ENCODE results near the gene CDC37L1. TPM values are rescaled to one million over a fixed set of nuclear protein-coding genes. Genes with fewer than 3 reads are reported as not detected.

CDC37L1 gene
- total RNA-seq, 2 donors from 2014 or later, result 7.9 to 9.9 TPM

DNA sequence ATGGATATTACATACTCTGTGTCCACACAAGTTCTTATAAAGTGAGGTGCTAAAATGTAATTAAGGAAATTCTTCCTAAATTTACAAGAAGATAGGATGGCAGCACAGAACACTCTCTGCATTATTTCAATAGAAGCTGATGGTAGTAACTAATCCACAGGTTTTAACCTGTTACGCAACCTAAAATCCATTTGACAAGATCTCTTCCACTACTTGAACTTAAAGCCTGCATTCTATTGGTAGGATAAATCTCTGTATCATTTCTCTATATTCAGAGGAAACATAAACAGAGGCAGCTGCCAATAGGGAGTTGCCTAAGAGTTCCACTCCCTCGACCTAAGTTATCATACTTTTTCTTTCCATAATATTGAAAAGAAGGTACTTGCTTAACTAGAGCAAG, 21.6 kb downstream of the CDC37L1 start:
- no peak for TF ChIP-seq POLR2A (IDR thresholded peaks at IDR 0.05)
- TF ChIP-seq, protein P1, sequence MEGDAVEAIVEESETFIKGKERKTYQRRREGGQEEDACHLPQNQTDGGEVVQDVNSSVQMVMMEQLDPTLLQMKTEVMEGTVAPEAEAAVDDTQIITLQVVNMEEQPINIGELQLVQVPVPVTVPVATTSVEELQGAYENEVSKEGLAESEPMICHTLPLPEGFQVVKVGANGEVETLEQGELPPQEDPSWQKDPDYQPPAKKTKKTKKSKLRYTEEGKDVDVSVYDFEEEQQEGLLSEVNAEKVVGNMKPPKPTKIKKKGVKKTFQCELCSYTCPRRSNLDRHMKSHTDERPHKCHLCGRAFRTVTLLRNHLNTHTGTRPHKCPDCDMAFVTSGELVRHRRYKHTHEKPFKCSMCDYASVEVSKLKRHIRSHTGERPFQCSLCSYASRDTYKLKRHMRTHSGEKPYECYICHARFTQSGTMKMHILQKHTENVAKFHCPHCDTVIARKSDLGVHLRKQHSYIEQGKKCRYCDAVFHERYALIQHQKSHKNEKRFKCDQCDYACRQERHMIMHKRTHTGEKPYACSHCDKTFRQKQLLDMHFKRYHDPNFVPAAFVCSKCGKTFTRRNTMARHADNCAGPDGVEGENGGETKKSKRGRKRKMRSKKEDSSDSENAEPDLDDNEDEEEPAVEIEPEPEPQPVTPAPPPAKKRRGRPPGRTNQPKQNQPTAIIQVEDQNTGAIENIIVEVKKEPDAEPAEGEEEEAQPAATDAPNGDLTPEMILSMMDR (IDR thresholded peaks at IDR 0.05), result no peak
- WGBS, 2 donors, result 66 to 75% methylated on average over 2 of the region's 2 CpGs
- Histone ChIP-seq H3K4me1 (peaks cover 8% of the 10 kb centered on the region), H3K27me3 (no peaks in the 10 kb centered on the region), H3K36me3 (replicated peaks in 1 of 2; ENCODE audit: insufficient read depth in 1 of 2, low read depth in 2 of 2) (peaks cover 0 to 10% of the 10 kb centered on the region in 2 donors), H3K9me3 (no peaks in the 10 kb centered on the region), H3K4me3 (no peak overlapping the region), H3K27ac (no peak overlapping the region)
- intact Hi-C loops (cut with DNase I), result no loop called here
- DNase-seq (no peak), ATAC-seq (no peak)

DNA sequence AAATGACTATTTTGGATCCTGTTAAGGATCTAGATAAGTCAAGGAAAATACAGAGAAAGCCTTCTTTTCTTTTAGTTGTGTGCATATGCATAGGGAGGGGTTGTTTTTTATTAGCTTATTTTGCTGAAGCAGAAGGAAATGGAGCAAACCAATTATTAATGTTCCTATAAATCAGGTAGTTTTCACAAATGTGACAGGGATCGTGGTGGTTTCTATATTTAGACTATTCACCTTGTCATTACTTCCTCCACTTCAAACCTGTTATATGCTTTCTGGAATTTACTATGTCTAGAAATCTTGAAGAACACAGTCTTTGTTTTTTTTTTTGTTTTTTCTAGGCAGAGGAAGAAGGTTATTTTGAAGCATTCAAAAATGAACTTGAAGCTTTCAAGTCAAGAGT, 22.2 kb downstream of the CDC37L1 start:
- TF ChIP-seq, protein P1 (IDR thresholded peaks at IDR 0.05), result no peak
- no peak for TF ChIP-seq POLR2A (IDR thresholded peaks at IDR 0.05)

DNA sequence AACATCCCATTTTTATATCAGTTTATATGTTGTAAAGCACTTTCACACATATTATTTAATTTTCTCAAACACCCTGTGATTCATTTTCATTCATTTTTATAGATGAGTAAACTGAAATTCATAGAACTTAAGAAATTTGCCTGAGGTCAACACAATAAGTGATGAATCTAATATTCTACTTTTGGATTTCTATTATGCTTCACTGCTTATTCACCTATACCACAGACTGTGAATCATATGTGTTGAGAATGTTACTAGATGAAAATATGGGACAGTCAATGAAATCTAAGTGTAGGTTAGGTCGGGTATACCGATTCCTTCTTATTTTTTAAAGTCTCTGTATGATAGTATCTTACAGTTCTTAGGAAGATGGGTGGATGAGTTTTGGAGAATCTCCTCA, 24.8 kb downstream of the CDC37L1 start:
- DNase-seq (no peak), ATAC-seq (no peak)
- Histone ChIP-seq H3K4me1 (peaks cover 5% of the 10 kb centered on the region), H3K36me3 (replicated peaks in 1 of 2; ENCODE audit: insufficient read depth in 1 of 2, low read depth in 2 of 2) (peaks cover 0 to 9% of the 10 kb centered on the region in 2 donors), H3K9me3 (no peaks in the 10 kb centered on the region), H3K27me3 (no peaks in the 10 kb centered on the region), H3K27ac (no peak overlapping the region), H3K4me3 (no peak overlapping the region)
- no peak for TF ChIP-seq POLR2A (IDR thresholded peaks at IDR 0.05)
- TF ChIP-seq, protein P1 (IDR thresholded peaks at IDR 0.05), result no peak
- intact Hi-C loops (cut with DNase I), result no loop called here
- 90 to 98% methylated on average over 2 of the region's 2 CpGs for WGBS, 2 donors

More for the DNA sequence above, 22.2 kb downstream of the CDC37L1 start:
- H3K4me1 ChIP-seq, result peaks cover 5% of the 10 kb centered on the region
- H3K27ac ChIP-seq, result no peak overlapping the region
- intact Hi-C loops (cut with DNase I), result no loop called here
- 24 to 30% methylated on average over 1 of the region's 1 CpG for WGBS, 2 donors
- H3K9me3 ChIP-seq, result no peaks in the 10 kb centered on the region
- no peak for ATAC-seq
- H3K36me3 ChIP-seq (replicated peaks in 1 of 2; ENCODE audit: insufficient read depth in 1 of 2, low read depth in 2 of 2), result peaks cover 0 to 10% of the 10 kb centered on the region in 2 donors
- H3K4me3 ChIP-seq, result no peak overlapping the region
- DNase-seq, result no peak
- no peaks in the 10 kb centered on the region for H3K27me3 ChIP-seq

DNA sequence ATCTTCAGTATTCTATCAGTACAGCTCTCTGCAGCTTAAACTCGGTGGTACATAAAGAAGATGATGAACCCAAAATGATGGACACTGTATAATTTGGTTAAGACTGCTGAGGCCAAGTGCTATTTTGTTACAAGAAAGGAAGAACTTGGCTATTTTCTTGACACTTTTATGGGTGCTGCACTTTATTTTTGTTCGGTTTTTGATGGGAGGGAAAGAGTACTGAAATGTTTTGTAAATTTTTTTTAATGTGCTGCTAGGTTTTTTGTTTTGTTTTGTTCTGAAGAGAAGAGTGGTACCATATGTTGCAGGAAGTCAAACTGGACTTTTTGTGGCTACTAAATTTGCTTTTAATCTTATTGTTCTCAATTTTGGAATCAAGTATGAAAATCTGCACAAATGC, 26.7 kb downstream of the CDC37L1 start:
- 71 to 87% methylated on average over 2 of the region's 2 CpGs for WGBS, 2 donors
- no peak for ATAC-seq
- TF ChIP-seq, protein P1 (IDR thresholded peaks at IDR 0.05), result no peak
- no peak for TF ChIP-seq POLR2A (IDR thresholded peaks at IDR 0.05)

DNA sequence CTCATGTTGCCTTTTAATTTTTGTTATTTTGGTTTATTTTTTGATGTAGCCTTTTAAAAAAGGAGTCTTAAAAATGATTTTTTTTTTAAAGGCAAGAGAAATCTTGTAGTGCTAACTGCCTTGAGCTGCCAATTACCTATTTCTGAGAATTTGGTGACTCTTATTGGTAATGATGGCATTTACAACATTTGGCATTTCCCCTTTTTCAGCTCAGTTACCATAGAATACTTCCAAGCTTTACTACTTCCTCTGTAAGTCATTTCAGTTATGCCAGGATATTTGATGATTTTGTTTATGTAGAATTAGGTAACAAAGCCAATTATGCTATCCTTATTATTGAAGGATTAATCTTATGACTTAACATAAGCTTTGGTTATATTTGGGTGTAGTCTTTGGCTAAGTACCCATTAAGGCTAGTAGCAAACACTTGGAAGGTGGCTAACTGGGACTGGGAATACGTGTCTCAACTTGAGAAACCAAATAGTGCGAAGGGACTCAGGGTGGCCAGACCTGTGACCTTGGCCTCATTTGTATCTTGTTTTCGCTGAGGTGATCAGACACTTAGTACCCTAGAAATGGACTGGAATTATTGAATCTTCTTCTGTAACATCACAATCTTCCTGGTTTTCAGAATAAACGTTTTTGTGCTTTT, 27.7 kb downstream of the CDC37L1 start:
- ATAC-seq (no peak), DNase-seq (no peak)
- peaks cover 0 to 8% of the 10 kb centered on the region in 2 donors for H3K36me3 ChIP-seq (replicated peaks in 1 of 2; ENCODE audit: insufficient read depth in 1 of 2, low read depth in 2 of 2)
- WGBS, 2 donors, result 56 to 63% methylated on average over 4 of the region's 4 CpGs
- no peak overlapping the region for H3K4me3 ChIP-seq
- H3K27me3 ChIP-seq, result no peaks in the 10 kb centered on the region
- no peaks in the 10 kb centered on the region for H3K4me1 ChIP-seq
- no peak overlapping the region for H3K27ac ChIP-seq
- H3K9me3 ChIP-seq, result no peaks in the 10 kb centered on the region
- intact Hi-C loops (cut with DNase I), result no loop called here
- TF ChIP-seq, protein P1 (IDR thresholded peaks at IDR 0.05), result no peak
- TF ChIP-seq POLR2A (IDR thresholded peaks at IDR 0.05), result no peak

More for the DNA sequence above, 26.7 kb downstream of the CDC37L1 start:
- Histone ChIP-seq H3K36me3 (replicated peaks in 1 of 2; ENCODE audit: insufficient read depth in 1 of 2, low read depth in 2 of 2) (peaks cover 0 to 8% of the 10 kb centered on the region in 2 donors), H3K9me3 (no peaks in the 10 kb centered on the region), H3K4me3 (no peak overlapping the region), H3K4me1 (no peaks in the 10 kb centered on the region), H3K27me3 (no peaks in the 10 kb centered on the region), H3K27ac (no peak overlapping the region)
- intact Hi-C loops (cut with DNase I), result no loop called here
- DNase-seq, result no peak
